Panc1 (cell line): ENCODE data around the gene HORMAD2.

ENCODE experiments used
- CTCF ChIP-seq: fragments of 450-650 bp; IDR thresholded peaks from 2 replicates; pipeline ENCODE4 v1.5.1; 2017; ENCODE audit warnings: mild to moderate bottlenecking
- POLR2AphosphoS5 ChIP-seq: IDR thresholded peaks from 2 replicates; pipeline ENCODE4 v1.6.1; 2012; ENCODE audit warnings: mild to moderate bottlenecking, low read depth, low read length, moderate library complexity
- SIN3A ChIP-seq: IDR thresholded peaks from 2 replicates; pipeline ENCODE4 v1.6.1; 2012; ENCODE audit warnings: low read depth, mild to moderate bottlenecking, low read length, moderate library complexity, borderline replicate concordance; ENCODE audit not compliant: insufficient read depth
- TCF7L2 ChIP-seq: IDR thresholded peaks from 2 replicates; pipeline ENCODE4 v1.6.1; 2011; ENCODE audit warnings: mild to moderate bottlenecking, low read depth, low read length, inconsistent platforms

GRCh38 chr22:30195245-30196140 lies 115.2 kb downstream of the HORMAD2 start:
- no peak for TF ChIP-seq CTCF
- no peak for TF ChIP-seq SIN3A
- TF ChIP-seq POLR2AphosphoS5 = no peak
- TF ChIP-seq TCF7L2 = no peak
